Measurements from ENCODE around the gene KANSL3.

DNA sequence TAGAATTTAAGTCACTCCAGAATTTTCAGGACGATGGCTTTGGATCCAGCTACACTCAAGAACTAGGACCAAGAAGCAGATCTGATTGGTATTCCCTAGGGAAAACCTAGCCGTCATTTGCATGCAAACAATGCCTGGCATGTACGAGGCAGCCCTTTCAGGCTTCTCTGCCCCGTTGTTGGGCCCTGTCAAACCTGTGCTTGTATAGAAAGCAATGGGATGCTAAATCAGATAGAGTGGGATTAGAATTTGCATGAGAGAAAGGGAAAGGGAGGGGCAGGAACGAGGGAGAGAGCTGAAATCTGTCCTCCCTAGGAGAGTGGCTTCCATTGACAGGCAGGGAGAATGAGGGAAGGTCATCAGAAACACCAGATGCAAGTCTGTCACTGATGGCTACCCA lies 73.0 kb downstream of the KANSL3 start:
- TF ChIP-seq POLR2AphosphoS5 (IDR thresholded peaks at IDR 0.05) (no peak), POLR2A (IDR thresholded peaks at IDR 0.05) (no peak)
